ENCODE data around the gene ZNF366.
"Not testable (repeated sequence)": the region's sequence is repeated elsewhere in the genome, so short reads cannot be mapped to it uniquely, and the experiment has no call there.

The ZNF366 gene

DNA sequence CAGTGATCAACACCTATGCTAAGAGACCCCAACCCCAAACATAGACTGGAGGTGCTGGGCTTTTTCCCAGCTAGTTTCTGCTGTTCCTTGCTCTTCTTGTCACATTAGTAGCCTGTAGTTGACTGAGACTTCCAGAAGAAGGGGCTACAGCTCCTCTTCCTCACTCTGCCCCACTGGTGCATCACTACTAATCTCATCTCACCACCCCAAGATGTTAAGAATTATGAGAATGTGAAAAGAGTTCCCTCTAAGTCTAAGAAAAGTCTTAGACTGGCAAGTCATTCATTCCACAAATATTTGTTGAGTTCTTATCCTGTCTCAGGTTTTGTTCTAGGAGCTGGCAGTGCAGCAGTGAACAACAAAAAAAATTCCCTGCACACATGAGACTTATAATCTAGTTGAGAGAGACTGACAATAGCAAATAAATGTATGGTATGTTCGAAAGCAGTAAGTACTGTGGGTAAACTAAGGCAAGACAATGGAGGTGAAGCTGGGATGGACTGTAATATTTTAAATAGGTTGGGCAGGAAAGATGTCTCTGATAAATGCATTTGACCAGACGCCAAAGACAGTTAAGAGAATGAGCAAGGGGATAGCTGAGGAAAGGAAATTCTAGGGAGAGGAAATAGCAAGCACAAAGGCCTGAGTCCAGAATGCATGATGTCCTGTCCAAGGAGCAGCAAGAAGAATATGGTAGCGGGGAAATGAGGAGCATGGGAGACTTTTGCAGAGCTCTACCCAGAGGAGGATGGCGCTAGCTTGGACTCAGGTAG lies 94.7 kb downstream of the ZNF366 start:
- no peak overlapping the region for H3K27ac ChIP-seq
- TF ChIP-seq, protein P1, sequence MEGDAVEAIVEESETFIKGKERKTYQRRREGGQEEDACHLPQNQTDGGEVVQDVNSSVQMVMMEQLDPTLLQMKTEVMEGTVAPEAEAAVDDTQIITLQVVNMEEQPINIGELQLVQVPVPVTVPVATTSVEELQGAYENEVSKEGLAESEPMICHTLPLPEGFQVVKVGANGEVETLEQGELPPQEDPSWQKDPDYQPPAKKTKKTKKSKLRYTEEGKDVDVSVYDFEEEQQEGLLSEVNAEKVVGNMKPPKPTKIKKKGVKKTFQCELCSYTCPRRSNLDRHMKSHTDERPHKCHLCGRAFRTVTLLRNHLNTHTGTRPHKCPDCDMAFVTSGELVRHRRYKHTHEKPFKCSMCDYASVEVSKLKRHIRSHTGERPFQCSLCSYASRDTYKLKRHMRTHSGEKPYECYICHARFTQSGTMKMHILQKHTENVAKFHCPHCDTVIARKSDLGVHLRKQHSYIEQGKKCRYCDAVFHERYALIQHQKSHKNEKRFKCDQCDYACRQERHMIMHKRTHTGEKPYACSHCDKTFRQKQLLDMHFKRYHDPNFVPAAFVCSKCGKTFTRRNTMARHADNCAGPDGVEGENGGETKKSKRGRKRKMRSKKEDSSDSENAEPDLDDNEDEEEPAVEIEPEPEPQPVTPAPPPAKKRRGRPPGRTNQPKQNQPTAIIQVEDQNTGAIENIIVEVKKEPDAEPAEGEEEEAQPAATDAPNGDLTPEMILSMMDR (conservative IDR thresholded peaks at IDR 0.05): no peak

DNA sequence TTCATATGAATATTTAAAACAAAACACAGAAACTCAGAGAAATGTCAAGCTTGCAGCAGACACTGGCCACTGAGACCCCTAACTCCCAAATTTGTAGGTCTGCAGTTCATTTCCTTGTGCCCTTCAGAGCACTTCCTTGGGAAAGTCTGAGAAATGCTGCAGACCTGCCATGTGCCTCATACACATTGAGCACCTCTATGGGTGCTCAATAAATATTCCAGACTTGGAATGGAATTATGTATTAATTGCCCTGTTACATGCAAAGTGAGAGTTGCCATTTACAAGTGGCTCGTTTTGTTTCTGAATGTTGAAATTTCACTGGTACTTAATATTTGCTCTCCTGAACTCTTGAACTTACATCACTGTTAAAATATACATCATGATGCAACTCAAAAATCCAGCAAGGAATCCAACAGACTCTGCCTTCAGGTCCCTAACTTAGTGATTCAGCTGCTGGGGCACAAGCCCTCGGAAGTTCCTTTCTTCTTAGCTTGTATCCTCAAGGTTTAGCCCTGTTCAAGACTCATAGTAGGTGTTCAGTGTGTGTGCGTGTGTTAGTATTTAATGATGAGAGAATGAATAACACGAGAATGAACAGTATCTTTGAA lies 96.4 kb downstream of the ZNF366 start:
- no peak overlapping the region for H3K27ac ChIP-seq
- TF ChIP-seq, protein P1 (conservative IDR thresholded peaks at IDR 0.05): no peak

DNA sequence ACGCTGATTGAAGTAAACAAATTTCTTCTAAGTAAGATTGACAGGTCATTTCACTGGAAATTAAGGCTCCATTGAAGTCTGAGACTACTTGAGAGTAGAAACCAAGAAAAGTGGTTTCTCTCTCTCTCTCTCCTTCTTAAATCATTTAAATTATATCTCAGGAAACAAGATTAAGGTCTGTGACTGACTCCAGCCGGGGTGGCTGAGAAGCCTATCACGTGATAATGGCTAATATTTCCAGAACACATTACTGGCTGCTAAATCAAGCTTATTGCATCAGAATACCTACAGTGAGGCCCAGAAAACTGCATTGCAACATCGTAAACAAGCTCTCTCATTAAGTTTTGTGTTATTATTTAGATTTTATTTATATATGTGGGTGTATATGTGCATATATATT lies 98.6 kb downstream of the ZNF366 start:
- TF ChIP-seq, protein P1 (conservative IDR thresholded peaks at IDR 0.05): no peak
- no peak overlapping the region for H3K27ac ChIP-seq

DNA sequence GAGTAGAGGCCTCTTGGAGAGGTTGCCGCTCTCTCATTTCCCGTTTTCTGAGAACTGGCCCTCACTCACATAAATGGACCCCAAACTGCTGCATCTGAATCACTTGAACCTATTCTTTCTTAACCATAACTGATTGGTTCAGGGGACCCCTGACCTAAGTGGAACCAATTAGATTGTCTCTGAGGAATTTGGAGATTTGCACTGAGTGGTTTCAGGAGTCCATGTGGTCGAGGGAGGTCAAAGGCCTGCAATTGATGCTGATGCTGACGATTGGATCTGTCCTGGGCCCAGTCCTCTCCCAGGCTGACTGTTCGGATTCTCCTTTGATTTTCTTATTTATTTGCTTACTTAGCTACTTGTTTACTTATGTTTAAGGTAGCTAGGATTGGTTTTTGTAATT lies 99.1 kb downstream of the ZNF366 start:
- TF ChIP-seq, protein P1 (conservative IDR thresholded peaks at IDR 0.05): no peak
- no peak overlapping the region for H3K27ac ChIP-seq

DNA sequence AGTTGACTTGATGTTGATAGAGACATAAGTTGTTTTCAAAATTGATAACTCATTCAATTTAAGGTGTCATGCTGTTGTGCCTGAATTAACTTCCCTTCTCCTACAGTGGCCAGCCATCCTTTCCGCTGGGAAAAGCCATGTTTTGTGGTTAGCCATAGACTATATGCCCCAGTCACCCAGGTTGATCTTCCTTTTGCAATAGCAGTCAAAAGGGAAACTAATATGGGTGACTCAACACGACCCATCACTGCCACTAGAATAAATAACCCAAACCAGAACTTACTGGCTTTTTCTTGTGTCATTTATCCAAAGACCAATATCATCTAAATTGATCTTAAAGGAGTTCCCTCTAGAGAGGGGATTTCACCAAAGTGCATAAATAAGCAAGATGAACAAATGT lies 99.7 kb downstream of the ZNF366 start:
- no peak overlapping the region for H3K27ac ChIP-seq
- TF ChIP-seq, protein P1 (conservative IDR thresholded peaks at IDR 0.05): no peak

DNA sequence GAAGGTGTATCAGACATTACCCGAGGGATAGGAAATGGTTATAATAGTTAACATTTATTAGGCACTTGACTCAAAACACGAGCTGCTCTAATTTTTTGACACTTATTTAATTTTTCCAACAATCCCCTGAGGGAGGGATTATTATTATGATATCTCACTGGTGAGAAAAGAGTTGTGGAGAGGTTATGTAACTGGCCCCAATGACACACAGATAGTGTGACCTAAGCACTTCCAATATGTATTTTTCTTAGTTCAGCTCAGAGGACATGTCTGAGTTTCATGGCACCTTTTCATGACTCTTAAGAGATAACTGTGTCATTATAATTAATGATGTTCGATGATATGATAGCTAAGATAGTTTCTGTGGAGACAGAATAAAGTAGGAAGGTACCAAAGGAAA lies 100.1 kb downstream of the ZNF366 start:
- TF ChIP-seq, protein P1 (conservative IDR thresholded peaks at IDR 0.05): no peak
- no peak overlapping the region for H3K27ac ChIP-seq

DNA sequence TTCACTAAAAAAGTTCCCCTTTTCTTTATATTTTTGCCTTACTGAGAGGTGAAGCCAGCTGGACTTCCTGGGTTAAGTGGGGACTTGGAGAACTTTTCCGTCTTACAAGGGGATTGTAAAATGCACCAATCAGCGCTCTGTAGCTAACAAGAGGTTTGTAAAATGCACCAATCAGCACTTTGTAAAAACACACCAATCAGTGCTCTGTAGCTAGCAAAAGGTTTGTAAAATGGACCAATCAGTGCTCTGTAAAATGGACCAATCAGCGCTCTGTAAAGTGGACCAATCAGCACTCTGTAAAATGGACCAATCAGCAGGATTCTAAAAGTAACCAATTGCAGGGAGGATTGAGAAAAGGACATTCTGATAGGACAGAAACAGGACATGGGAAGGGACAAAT lies 102.4 kb downstream of the ZNF366 start:
- not testable (repeated sequence) for H3K27ac ChIP-seq
